ENCODE results near the gene MACROD2.

MACROD2 gene

DNA sequence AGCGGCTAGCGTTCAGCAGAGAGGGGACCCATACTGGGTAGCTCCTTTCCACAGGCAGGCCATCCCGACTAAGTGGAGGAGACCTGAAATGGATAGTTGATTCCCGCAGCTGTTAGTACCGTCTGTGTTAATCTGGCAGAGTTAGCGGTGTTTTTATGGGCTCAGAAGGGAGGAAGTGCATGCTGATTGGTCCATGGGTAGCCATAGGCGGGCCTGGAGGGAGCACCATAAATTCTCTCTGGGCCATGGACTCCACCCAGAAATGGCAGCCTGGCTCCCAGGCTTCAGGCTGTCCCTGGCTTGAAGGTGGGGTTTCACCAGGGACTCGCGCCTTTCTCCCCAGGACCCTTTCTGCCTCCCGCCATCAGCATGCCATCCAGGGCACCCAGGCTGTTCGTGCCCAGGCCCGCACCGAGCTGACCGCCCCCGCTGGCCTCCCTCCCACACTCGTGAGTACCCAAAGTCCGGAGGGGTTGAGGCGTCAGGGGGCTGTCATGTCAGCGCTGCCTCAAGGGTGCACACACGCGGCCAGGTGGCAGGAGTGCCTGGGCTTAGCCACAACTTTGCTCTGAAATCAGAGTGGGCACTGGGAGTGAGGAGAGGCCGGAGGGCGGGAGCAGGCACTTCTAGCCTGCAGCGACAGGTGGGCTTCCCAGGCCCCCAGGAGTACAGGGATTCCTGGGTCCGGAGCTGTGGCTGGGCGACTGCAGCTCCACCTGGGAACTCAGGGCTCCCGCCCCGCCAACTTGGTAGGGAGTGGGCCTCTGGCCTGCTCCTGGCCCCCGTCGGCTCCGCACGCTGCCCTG is 1036.4 kb downstream of the MACROD2 start:
- no peak for DNase-seq

DNA sequence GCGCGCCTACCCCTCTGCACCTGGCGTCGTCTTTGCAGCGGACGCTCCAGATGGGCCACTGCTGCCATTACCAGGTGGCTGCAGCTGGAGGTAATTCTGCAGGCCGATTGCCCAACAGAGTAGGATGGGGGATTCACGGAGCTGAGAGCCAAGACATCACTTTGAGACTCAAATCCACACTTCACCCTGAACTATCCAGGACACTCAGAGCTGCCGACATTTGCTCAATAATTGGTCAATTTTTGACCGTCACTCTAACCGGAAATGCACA is 1037.0 kb downstream of the MACROD2 start:
- DNase-seq: no peak

DNA sequence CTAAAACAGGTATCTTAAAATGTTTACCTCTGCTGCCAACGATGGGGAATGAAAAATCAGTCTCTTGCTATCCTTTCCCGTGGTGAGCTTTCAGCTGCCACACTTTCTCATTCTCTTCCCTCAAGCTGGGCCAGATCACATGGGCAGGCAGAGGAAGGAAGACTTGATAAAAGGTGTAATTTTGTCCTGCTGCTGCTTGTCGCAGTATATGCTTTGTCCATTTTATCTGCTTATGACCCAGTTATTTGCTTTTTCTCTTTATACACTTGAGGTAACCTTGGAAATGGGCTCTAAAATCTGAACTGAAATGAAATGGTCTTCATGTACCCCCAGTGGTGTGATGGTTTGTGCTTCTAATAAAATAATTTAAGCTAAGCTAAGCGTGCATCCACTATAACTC is 1038.0 kb downstream of the MACROD2 start:
- DNase-seq: no peak

DNA sequence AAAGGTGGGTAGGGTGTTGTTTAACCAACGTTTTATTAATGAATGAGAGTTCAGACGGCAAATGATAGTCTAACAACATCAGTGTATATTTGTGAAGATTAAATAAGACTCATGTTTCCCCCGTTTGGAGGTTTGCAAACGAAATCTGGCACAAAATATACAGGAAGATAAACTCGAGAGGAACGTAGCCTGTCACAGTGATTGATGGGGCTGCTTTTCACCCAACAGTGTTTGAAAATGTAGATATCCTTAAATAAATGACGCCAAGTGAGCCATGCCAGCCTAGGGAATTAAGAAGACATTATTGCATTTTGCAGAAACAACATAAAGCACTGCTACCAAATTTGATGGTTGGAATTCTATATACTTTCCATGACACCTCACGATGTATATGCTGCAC is 1038.6 kb downstream of the MACROD2 start:
- DNase-seq: peak; percentile 23

DNA sequence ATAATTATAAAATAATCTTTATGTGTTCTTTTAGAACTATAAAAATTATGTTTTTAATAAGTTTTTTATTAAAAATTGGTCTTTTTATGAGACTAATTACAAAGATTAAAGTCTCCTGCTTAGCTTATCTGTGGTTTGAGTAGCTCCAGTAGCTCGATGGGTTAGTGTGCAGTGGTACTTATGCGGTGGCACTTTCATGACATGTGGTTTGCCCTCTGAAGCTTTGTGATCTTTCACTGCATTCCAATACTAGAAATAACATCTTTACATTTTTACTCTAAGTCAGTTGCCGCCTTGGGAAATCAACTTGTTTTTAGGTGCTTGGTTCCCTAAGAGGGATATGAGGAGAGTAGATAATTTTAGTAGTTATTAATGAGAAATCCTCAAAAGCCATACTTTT is 1041.6 kb downstream of the MACROD2 start:
- DNase-seq: no peak

DNA sequence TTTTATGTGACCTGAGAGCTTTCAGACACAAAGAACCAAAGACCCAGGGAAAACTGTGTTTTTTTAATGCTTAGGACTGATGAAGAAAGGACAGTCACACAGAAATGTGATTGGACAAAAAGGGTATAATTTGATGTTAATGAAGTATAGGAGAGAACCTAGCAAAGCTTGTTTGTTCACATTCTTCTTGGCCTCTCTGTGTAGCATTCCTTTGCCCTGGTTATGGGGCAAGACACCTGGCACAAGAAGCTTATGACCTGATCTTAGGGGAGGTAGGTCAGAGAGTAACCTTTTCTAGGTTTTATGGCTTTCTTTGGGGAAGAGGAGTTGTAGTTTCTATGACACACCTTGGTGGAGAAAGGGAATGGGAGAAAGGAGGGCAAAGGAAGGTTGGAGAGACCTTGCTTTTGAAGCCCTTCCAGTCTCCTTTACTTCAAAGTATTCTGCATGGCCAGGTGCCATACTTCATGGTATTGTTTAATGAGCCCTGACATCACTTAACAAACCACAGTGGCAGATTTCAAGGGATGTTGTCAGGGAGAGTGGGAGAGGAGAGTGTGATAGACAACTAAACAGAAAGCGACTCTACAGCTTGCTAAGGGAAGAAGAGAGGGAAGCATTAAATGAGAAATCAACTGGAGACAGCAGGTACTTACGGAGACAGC is 1043.9 kb downstream of the MACROD2 start:
- no peak for DNase-seq

DNA sequence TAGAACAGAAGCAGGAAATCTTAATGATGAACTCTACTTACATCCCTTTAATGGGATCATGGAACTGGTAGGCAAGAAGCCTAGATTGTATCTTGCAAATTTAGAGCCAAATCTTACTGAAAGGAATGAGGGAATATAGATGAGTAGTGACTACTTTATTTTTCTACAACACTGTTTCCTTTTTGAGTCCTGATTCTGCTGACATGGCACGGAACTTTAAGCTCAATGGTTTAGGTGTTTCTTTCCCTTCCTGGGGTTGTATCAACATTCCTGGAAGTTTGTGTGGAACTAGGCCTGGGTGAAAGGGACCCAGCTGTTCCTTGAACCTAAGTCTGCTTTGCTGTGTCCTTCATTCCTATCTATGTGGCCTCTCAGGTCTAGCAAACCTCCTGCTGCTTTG is 1047.4 kb downstream of the MACROD2 start:
- DNase-seq: no peak

DNA sequence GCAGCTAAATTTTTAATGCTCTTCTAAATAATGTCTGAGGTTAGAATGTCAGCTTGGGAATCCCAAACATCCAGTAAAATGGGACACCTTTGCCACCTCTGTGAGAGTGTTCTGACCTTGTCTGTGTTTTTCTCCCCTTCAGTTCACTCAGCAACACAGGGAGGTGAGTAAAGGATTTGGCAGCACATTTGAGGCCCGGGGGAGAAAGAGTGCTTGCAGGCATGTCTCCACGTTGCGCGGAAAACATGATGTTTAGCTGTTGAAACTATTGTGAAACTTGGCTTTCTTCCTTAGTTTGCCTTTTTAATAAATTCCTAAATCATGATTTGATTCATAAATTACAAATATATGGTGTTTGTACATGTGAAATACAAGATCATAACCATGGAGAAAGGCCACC is 1049.9 kb downstream of the MACROD2 start:
- DNase-seq: no peak

DNA sequence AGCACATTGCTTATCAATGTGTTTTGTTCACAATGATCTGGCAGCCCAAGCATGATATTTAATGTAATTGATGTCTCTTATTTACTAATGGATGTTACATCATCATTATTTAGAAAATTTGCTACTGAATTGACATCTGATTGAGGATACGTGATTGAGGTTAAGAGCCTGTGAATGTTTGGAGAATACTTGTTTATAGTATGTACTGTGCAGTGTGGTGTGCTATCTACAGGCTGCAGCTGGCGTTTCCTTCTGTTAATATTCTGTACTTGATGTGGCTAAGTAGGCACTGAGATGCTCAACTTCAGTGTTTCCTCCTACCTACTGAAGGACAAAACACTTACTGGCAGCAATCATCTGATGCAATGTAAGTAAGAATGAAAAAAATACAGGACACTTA is 1051.7 kb downstream of the MACROD2 start:
- DNase-seq: no peak

DNA sequence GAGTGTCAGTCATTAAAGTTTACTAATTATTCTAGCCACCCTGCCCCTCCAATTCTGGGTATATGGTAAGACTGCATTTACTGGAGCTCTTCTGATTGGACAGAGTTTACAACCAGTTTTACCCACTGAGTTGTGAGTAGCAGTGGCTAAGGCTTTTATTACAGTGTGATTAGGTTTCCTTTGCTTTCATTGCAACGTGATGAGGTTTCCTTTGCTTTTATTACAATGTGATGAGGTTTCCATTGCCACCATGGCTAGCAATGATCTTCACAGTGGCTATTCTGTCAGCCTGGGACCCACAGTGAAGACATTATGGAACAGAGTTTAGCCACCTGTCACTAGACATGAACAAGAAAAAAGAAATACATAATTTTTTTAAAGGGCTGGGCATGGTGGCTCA is 1052.3 kb downstream of the MACROD2 start:
- no peak for DNase-seq

DNA sequence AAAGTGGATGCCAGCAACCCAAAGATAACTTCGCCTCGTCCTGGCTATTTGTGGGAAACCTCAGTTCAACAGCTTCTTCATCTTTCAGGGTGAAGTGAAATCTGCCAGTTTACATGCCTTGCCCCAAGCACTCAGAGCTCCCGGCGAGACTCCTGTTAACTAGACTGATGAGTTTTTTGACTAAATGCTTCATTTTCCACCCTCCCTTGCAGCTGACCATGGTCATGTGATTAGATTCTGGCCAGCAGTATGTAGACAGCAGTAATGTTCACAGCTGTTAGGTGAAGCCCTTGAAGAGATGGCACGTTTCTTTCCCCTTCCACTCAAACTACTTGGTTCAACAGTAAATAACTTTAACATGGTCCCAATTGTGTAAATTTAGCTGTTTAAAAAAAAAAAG is 1060.9 kb downstream of the MACROD2 start:
- no peak for DNase-seq

DNA sequence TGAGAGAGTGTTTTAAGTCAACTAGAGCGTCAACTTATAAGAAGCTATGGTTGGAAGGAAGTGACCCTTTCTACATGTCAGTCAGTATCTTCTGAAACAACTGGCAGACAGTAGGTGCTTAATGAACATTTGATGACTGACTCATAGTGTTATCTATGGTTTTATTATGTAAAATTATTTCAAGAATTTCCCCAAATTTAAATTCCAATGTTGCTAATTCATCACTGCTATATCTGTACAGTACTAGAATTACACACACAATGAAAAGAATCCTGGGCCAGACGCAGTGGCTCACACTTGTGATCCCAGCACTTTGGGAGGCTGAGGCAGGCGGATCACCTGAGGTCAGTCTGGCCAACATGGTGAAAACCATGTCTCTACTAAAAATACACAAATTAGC is 1063.5 kb downstream of the MACROD2 start:
- DNase-seq: no peak

DNA sequence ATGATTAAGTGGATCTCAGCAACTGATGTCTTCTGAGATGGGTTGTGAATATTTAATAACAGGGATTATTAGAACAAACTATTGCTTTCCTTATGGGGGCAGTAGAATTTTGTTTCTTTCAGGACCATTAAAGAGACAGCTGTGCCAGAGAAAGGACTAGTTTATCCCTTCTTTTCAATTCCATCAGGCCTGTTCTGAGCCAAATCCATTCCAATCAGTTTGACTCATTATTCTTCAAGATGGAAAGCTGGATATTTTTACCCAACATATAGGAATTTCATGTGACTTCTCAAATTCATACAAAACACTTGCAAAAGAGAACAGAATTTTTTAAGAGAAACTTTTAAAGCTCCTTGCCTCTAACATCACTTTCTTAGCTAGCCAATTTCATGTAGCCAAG is 1064.1 kb downstream of the MACROD2 start:
- no peak for DNase-seq

DNA sequence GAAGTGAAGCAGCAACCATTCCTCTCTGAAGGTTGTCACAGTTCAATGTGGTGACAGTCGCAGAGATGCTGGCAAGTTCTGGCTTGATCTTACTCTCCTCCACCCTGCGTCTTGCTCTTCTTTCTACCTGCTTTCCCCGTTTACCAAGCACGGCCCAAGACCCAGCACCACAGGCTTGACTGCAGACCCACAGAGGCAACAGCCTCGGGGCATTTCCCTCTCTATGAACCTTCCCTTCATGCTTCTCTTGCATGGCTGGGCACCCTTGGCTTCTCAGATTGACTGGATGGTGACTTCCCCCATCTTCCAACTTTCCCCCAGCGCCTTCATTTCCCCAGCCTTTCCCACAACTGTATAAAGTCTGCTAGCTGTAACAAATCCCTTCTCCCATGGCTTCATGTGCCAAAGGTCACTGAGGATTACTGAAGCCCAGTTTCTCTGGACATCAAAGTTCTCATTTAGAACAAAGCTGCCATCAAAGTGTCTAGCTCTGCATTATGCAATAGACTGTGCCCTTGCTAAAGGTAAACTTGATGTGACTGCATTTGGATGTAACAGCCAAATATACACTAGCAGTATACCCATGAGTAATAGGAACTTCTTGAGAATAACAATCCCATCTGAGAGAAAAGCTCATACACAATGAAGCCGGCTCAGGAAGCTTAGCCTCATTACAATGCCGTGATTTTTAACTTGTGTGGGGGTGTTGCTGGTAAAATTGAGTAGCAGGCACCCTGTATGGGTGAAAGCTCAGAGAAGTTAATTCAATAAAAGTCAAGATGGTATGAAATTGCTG is 1065.1 kb downstream of the MACROD2 start:
- no peak for DNase-seq

DNA sequence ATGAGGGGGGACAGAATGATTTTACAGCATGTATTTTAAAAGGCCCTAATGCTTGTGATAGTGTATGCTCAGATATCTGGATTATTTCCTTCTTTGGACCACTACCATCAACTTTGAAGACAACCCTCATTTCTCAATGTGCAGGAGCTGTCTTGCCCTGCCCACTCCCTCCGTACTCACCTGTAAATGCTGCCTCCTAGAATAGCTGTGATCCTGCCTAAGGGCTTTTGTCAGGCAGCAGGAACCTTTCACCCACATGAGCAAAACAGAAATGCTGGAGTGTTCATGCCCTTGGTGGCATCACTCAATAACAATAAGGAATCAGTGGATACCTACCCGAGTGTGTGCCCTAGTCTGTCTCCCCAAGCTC is 1065.7 kb downstream of the MACROD2 start:
- DNase-seq: no peak

DNA sequence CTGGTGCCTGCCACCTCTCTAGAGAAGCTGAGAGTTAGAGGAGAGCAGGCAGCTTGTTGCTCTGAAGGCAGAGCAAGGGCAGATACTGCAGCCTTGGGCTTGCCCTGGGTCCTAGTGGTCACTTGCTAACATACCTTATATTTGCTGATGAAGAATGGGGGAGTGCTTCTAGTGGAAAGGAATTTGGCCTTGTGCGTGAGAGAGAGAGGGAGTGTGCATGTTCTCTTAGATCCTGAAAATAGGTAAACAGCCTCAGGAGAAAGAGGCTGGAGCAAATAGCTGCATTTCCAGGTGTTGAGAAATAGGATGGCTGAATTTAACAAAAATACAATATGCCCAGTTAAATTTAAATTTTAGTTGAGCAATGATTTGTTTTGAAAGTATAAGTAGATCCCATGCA is 1066.6 kb downstream of the MACROD2 start:
- DNase-seq: no peak

DNA sequence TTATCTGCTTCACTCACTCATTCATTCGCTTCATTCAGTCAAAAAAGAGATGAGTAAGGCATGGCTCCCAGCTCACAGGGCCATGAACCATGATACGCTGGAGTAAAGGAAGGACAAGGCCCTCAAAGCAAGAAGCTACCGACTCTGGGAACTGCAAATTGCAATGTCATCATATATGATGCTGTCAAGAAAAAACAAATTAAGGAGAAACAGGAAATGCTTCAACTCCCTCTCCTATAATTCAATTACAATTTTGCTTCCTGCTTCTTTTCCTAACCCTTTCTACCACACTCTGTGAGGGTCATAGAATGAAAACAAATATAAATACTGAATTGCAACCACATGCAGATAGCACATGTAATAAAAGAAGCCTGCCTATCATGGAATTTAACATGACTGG is 1067.8 kb downstream of the MACROD2 start:
- DNase-seq: no peak

DNA sequence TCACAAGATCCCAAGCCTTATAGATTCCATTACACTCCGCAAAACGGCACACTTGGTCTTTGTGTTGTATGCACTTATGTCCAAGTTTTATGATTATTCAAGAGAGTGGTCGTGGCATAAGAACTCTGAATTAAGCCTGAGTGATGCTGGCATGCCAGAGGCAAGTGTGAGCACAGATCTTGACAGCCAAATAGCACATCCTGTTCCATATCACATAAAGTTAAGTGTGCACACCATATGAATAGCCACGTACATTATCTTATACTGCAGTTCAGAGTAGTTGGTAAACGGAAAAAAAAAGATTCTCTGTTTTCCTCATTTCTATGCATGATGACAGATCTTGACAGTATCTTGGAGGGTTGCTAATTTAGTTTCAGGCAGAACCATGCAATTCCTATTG is 1069.4 kb downstream of the MACROD2 start:
- DNase-seq: no peak

DNA sequence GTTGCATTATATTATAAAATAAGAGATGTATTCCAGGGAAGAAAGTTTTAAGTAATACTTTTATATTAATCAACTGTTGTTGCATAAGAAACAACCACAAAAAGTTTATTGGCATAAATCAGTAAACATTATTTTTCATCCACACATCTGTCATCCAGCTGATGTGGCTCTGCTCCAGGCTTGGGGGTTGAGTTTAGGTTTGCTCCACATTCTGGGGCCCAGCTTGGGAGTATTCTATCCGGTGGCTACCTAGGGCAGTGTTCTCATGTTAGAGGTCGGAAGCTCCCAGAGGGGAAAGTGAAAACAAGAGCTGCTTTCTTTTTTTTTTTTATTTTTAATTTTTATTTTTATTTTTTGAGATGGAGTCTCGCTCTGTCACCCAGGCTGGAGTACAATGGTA is 1070.5 kb downstream of the MACROD2 start:
- DNase-seq: no peak

DNA sequence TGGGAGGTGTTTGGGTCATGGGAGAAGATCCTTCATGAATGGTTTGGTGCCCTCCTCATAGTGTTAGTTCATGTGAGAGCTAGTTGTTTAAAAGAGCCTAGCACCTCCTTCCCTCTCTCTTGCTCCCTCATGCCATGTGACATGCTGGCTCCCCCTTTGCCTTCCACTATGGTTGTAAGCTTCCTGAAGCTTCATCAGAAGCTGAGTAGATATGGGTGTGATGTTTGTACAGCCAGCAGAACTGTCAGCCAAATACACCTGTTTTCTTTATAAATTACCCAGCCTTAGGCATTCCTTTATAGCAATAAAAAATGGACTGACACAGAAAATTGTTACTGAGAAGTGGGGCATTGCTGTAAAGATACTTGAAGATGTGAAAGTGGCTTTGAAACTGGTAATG is 1073.2 kb downstream of the MACROD2 start:
- DNase-seq: no peak

DNA sequence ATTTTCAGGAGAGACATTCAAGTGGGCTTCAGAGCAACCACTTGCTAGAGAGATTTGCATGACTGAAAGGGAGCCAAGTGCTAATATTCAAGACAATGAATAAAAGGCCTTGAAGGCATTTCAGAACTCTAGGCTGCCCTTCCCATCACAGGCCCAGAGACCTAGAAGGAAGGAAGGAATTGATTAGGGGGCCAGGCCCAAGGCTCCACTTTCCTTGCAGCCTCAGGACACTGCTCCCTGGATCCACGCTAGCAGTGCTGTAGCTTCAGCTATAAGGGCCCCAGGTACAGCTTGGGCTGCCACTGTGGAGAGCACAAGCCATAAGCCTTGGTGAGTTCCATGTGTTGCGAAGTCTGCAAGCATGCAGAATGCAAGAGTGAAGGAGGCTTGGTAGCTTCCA is 1074.0 kb downstream of the MACROD2 start:
- DNase-seq: no peak

DNA sequence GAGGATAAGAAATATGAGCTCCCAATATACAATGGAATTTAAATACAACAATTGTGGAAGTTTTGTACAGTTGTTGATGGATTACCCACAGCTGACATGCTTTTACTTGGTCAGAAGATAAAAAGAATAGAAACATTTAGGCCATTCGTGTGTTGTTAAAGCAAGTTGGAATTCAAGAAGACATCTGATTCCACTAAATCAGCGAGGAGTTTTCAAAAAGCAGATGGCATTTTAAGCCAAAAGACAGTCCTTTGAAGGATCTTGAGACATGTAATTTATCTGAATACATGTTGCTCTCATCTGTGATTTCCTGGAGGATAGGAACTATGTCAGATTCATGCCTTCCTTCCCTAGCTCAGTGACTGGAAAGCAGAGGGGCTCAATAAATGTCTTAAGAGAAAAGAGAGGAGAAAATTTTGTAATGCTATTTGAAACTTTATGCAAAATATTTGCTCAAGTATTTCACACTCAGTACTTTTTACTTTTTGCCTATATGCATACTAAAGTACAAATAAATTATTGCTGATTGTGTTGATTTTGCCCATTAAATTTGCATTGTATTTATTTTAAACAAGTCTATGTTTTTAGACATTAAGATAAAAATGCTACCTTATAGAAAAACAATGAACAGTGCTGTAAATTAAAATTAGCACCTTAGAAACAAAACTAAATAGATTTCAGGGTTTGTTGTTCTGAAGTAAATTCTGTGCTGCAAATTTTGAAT is 1075.9 kb downstream of the MACROD2 start:
- DNase-seq: no peak

DNA sequence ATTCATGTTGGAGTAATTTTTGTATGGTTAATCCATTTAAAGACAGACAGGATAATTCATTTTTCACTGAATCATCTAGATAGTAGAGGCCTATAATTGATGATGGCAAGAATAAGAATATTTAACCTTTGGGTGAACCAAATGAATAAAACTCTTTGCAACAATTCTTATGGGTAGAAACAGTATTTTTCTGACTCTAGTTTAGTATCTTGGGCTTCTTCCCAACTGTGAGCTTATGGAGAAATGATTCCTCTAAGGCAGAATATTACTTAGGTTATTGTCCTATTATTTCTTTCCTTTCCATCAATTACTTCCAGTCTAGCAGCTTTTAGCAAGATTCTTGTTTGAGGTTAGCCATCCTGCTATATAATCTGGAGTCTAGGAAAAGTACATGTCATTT is 1077.0 kb downstream of the MACROD2 start:
- no peak for DNase-seq

DNA sequence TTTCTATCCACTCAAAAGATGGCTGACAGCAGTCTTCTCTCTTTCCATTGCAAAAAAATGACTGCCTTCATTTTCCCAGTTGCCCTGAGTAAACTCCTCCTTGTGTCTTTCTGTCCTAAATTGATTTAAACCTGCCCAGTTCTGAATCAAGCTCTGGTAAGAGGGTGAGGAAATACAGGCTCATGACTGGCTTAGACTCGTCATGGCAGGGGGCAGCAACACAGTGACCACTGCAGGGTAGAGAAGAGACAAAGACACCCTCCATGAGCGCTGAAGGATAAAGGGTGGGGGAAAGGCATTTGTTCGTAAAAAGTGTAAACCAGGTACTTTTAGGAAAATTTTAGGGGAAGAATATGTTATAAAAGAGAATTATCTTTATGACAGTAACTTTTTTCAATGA is 1080.3 kb downstream of the MACROD2 start:
- DNase-seq: no peak

All from SHP77 treated with DMSO at 0.1 percent for 48 hours (cell line).